ENCODE measurements around the gene TRPM7. TPM values are rescaled to one million over a fixed set of nuclear protein-coding genes. Genes with fewer than 3 reads are reported as not detected.

The TRPM7 gene
- total and polyA plus RNA-seq, 9 of the 15 experiments (the other 6 are each of a cell fraction or from before 2014, with no cell fraction given) = 12.3 to 59.2 (median 31.5) TPM

DNA sequence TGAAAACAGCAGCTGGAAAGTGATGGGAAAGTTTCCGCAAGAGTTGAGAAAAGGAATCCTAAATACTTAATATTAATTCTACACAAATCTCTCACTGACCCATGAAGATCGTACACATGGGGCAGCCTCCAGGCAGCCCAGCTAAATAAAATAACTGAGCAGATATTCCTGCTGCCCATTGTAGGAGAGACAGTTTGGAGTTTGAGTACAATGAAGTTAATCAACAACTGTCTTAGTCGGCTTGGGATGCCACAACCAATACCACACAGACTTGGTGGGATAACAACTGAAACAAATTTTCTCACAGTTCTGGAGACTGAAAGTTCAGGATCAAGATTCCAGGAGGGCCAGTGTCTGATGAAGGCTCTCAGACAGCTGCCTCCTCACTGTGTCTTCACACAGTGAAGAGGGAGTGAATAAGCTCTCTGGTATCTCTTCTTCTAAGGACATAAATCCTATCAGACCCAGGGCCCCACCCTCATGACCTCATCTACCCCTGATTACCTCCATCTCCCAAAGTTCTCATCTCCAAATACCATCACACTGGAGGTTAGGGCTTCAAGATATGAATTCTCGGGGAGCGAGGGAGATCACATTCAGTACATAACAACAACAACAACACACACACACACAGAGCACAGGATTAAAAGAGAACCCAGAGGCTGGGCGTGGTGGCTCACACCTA is 9.7 kb downstream of the TRPM7 start (continued):
- TF ChIP-seq, protein P1, sequence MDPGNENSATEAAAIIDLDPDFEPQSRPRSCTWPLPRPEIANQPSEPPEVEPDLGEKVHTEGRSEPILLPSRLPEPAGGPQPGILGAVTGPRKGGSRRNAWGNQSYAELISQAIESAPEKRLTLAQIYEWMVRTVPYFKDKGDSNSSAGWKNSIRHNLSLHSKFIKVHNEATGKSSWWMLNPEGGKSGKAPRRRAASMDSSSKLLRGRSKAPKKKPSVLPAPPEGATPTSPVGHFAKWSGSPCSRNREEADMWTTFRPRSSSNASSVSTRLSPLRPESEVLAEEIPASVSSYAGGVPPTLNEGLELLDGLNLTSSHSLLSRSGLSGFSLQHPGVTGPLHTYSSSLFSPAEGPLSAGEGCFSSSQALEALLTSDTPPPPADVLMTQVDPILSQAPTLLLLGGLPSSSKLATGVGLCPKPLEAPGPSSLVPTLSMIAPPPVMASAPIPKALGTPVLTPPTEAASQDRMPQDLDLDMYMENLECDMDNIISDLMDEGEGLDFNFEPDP (CRISPR knock-in tag; IDR thresholded peaks at IDR 0.05) = no peak
- TF ChIP-seq MECOM (CRISPR knock-in tag; IDR thresholded peaks at IDR 0.05) (peak; percentile 79; the same call in 1 of the 2 replicates), ERF (CRISPR knock-in tag; IDR thresholded peaks at IDR 0.05) (no peak), NCOA6 (IDR thresholded peaks at IDR 0.05) (no peak), LARP7 (IDR thresholded peaks at IDR 0.05) (no peak), ZEB2 (IDR thresholded peaks at IDR 0.05) (0 out of 2 replicates have a peak, but pooled peaks have one; percentile 66), RCOR1 (IDR thresholded peaks at IDR 0.05; ENCODE audit: borderline replicate concordance in 1 of 2, low read depth in 2 of 2, low read length in 2 of 2) (peak in 1 of 2 experiments; percentile 83; a peak in 1 of 4 replicates), SRSF3 (IDR thresholded peaks at IDR 0.05; ENCODE audit: insufficient read depth, low read length) (no peak), SNIP1 (IDR thresholded peaks at IDR 0.05; ENCODE audit: low read depth) (no peak), THRAP3 (IDR thresholded peaks at IDR 0.05; ENCODE audit: borderline replicate concordance) (no peak), ZNF124 (CRISPR knock-in tag; IDR thresholded peaks at IDR 0.05) (no peak), SRF (CRISPR knock-in tag; IDR thresholded peaks at IDR 0.05) (no peak), SMARCA4 (IDR thresholded peaks at IDR 0.05) (peak; percentile 35; the same call in 1 of the 2 replicates), HDAC1 (IDR thresholded peaks at IDR 0.05) (peak in 1 of 2 experiments; percentile 55; a peak in 1 of 4 replicates), CBFA2T3 (IDR thresholded peaks at IDR 0.05) (peak; percentile 17; the same call in 1 of the 2 replicates), JUN (IDR thresholded peaks at IDR 0.05; ENCODE audit: borderline replicate concordance, low read depth, low read length) (peak; percentile 81), JUN (CRISPR knock-in tag; IDR thresholded peaks at IDR 0.05; ENCODE audit: borderline replicate concordance) (no peak), EP400 (IDR thresholded peaks at IDR 0.05) (0 out of 2 replicates have a peak, but pooled peaks have one; percentile 17), NR2C2 (CRISPR knock-in tag; IDR thresholded peaks at IDR 0.05) (no peak), NR2C2 (tag; IDR thresholded peaks at IDR 0.05) (peak; percentile 12; the same call in 1 of the 2 replicates), KDM1A (IDR thresholded peaks at IDR 0.05) (peak; percentile 48 to 65; a peak in 2 of 4 replicates), CAMTA2 (CRISPR knock-in tag; conservative IDR thresholded peaks at IDR 0.05) (no peak), ZNF699 (CRISPR knock-in tag; IDR thresholded peaks at IDR 0.05; ENCODE audit: insufficient replicate concordance) (no peak), SMAD2 (IDR thresholded peaks at IDR 0.05; ENCODE audit: low read depth, low read length) (no peak), FOXK2 (conservative IDR thresholded peaks at IDR 0.05 in 1 of 2, IDR thresholded peaks at IDR 0.05 in 1 of 2; ENCODE audit: low read depth in 2 of 2) (0 out of 4 replicates have a peak, but pooled peaks of 1 of the 2 experiments have one; percentile 14), TRIM24 (IDR thresholded peaks at IDR 0.05) (no peak), EP300 (IDR thresholded peaks at IDR 0.05; ENCODE audit: low read length) (peak; percentile 39), ZKSCAN8 (CRISPR knock-in tag; IDR thresholded peaks at IDR 0.05) (no peak), CHD4 (IDR thresholded peaks at IDR 0.05; ENCODE audit: insufficient read depth, insufficient replicate concordance, low read depth, low read length, poor library complexity, severe bottlenecking) (no peak)
- TF ChIP-seq, protein P2, sequence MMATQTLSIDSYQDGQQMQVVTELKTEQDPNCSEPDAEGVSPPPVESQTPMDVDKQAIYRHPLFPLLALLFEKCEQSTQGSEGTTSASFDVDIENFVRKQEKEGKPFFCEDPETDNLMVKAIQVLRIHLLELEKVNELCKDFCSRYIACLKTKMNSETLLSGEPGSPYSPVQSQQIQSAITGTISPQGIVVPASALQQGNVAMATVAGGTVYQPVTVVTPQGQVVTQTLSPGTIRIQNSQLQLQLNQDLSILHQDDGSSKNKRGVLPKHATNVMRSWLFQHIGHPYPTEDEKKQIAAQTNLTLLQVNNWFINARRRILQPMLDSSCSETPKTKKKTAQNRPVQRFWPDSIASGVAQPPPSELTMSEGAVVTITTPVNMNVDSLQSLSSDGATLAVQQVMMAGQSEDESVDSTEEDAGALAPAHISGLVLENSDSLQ (IDR thresholded peaks at IDR 0.05) = peak; percentile 76
